C4-2B (cell line): Measurements from ENCODE around the gene CRMP1.

Experiments used
- H3K27ac ChIP-seq: fragments of 450-650 bp; 2 replicates; pipeline ENCODE4 v1.5.1; 2017
- ZFX ChIP-seq: fragments of 450-650 bp; IDR thresholded peaks from 2 replicates; pipeline ENCODE4 v1.6.1; 2017
- TF ChIP-seq, protein P1 (sequence below): fragments of 450-650 bp; conservative IDR thresholded peaks from 2 replicates; pipeline ENCODE4 v1.5.1; 2017; ENCODE audit warnings: mild to moderate bottlenecking

The CRMP1 gene

DNA sequence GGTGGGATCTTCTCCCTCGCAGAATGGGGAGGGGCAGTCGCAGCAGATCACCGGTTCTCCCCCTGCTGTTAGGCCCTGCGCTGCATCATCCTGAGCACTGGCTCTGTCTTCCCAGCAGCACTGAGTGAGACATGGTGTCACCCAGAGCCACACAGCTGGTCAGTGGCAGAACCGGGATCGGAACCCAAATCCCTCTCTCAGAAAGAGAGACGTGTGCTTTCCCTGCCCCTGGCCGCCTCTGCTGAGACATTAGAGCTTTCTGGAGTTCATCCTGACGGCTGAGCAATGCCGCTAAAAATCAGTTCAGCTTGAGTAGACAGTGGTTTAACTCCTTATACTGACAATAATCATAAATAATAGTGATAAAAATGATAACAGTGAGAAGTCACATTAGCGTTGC is 93.9 kb downstream of the CRMP1 start:
- TF ChIP-seq ZFX = no peak
- TF ChIP-seq, protein P1, sequence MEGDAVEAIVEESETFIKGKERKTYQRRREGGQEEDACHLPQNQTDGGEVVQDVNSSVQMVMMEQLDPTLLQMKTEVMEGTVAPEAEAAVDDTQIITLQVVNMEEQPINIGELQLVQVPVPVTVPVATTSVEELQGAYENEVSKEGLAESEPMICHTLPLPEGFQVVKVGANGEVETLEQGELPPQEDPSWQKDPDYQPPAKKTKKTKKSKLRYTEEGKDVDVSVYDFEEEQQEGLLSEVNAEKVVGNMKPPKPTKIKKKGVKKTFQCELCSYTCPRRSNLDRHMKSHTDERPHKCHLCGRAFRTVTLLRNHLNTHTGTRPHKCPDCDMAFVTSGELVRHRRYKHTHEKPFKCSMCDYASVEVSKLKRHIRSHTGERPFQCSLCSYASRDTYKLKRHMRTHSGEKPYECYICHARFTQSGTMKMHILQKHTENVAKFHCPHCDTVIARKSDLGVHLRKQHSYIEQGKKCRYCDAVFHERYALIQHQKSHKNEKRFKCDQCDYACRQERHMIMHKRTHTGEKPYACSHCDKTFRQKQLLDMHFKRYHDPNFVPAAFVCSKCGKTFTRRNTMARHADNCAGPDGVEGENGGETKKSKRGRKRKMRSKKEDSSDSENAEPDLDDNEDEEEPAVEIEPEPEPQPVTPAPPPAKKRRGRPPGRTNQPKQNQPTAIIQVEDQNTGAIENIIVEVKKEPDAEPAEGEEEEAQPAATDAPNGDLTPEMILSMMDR = no peak
- H3K27ac ChIP-seq = no peak overlapping the region

DNA sequence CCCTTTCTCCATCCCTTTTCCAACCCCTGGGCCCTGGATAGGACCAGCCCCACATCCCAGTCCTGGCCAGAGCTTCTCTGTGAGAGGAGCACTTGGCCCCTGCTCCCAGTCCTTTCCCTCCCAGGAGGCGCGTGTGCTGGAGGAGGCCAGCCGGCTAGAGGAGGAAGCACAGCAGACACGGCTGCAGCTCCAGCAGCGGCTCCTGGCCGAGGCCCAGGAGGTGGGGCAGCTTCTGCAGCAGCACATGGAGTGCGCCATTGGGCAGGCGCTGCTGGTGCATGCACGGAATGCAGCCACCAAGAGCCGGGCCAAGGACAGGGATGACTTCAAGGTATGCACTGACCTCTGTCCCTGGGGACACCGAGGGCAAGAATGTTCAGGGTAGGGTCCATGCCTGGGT is 94.4 kb downstream of the CRMP1 start:
- no peak overlapping the region for H3K27ac ChIP-seq

DNA sequence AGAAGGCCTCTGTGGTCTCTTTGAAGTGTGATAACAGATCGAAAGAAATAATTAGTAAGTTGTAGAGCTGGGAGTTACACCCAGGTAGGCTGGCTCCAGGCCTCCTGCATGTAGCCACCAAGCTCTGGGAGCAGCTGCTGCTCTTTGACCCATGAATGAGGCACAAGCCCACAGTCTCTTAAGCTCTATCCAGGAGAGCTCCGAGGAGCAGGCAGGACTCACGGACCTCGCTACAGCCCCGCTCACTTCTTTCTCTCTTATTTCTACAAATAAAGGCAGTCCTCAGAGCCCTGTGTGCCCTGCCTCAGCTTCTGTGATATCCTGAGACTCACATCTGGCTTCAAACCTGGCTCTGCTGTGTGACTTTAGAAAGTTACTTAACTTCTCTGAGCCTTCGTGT is 95.0 kb downstream of the CRMP1 start:
- no peak for TF ChIP-seq ZFX
- TF ChIP-seq, protein P1 = no peak
- H3K27ac ChIP-seq = no peak overlapping the region

More for the DNA sequence above, 94.4 kb downstream of the CRMP1 start:
- TF ChIP-seq, protein P1 = no peak
- TF ChIP-seq ZFX = no peak

DNA sequence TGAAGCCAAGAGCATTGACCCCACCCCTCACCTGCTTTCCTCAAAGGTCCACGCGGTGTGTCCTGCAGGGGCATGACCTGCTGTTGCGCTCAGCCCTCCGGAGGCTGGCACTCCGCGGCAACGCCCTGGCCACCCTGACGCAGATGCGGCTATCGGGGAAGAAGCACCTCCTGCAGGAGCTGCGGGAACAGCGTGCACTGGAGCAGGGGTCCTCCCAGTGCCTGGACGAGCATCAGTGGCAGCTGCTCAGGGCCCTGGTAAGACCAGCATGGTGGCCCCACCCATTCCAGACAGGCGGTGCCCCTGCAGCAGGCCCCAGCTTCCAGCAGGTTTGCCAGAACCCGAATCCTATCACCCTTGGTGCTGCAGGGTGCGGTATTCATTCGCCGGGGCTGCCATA is 95.9 kb downstream of the CRMP1 start:
- TF ChIP-seq, protein P1 = no peak
- no peak for TF ChIP-seq ZFX

DNA sequence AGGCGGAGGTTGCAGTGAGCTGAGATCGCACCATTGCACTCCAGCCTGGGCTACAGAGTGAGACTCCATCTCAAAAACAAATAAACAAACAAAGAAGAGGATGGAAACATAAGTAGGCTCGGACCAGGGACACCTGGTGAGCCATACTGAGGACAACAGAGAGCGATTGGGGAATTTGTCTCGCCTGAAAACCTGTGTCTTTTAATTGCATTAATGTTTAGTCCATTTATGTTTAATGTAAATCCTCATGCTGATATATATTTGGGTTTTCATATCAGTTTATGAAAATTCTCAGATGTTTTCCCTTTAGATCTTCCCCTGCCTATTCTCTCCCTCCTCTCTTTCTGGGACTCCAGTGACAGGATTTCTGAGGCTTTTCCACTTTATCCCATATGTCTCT is 97.3 kb downstream of the CRMP1 start:
- TF ChIP-seq, protein P1 = no peak
- no peak for TF ChIP-seq ZFX

More for the DNA sequence above, 95.9 kb downstream of the CRMP1 start:
- no peak overlapping the region for H3K27ac ChIP-seq

DNA sequence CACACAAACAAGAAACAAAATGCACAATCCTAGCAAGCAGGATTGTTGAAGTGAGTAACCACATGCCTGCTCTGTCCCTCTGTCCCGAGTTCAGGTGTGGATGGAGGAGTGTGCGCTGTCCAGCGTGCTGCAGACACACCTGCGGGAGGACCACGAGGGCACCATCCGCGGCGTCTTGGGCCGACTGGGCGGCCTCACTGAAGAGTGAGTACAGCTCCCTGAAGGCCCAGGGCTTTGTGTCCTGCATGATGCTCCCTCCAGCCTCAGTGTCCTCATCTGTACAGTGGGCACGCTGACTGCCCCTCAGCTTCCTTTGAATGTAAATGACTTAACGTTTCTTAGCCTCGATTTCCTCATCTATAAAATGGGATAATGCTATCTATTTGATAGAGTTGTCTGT is 99.4 kb downstream of the CRMP1 start:
- TF ChIP-seq, protein P1 = no peak
- no peak for TF ChIP-seq ZFX
- no peak overlapping the region for H3K27ac ChIP-seq

More for the DNA sequence above, 97.3 kb downstream of the CRMP1 start:
- no peak overlapping the region for H3K27ac ChIP-seq

DNA sequence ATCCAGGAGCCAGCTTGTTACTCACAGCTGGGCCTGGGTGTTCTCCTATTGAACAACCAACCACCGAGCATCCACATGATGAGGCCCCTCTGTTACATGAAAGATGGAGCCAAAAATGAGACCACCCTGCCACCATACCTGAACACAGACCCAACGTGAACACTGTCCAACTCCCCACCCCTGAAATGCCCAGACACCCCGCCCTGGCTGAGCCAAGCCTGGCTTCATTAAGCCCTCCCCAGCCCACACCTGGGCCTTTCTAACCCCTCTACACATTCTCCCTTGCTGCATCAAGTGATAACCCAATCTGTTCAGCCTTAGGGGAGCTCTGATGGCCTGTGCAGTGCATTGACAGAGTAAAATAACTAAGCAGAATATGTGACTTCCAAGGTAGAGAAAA is 101.2 kb downstream of the CRMP1 start:
- TF ChIP-seq ZFX = no peak
- TF ChIP-seq, protein P1 = no peak
- no peak overlapping the region for H3K27ac ChIP-seq
